Testis (tissue), 5 donors: ENCODE results near the gene USP17L15. TPM values are rescaled to one million over a fixed set of nuclear protein-coding genes. Genes with fewer than 3 reads are reported as not detected.
"Not testable (repeated sequence)": the region's sequence is repeated elsewhere in the genome, so short reads cannot be mapped to it uniquely, and the experiment has no call there.

Experiments used
- DNase-seq: peaks from one replicate; pipeline ENCODE4 v3.0.0-alpha.2; 2019
- H3K27ac ChIP-seq, 2 donors: fragments of 200-600 bp; sonication (generic); one replicate each; pipeline ENCODE4 v1.5.1; 2019
- H3K27me3 ChIP-seq: fragments of 200-600 bp; sonication (generic); one replicate; pipeline ENCODE4 v1.5.1; 2019
- H3K36me3 ChIP-seq: fragments of 200-600 bp; sonication (generic); one replicate; pipeline ENCODE4 v1.5.1; 2017; ENCODE audit warnings: low read depth; ENCODE audit errors: missing control alignments
- H3K4me1 ChIP-seq: fragments of 200-600 bp; sonication (generic); one replicate; pipeline ENCODE4 v1.5.1; 2019
- H3K4me3 ChIP-seq, 2 donors: fragments of 200-600 bp; sonication (generic); one replicate each; pipeline ENCODE4 v1.5.1; 2017 to 2019
- H3K9me3 ChIP-seq: fragments of 200-600 bp; sonication (generic); one replicate; pipeline ENCODE4 v1.5.1; 2017
- WGBS, 2 donors: methylation state at CpG; one replicate each; pipeline ENCODE4 v1.1.5; 2018; 5-methylcytosine and 5-hydroxymethylcytosine counted together
- intact Hi-C: fragments of 100-400 bp; cut with DNase I; formaldehyde crosslinking; loops from one replicate; pipeline ENCODE4 v1.15.1; 2023; ENCODE audit warnings: low total_unique reads
- long read RNA-seq, 2 donors: transcript quantifications; one replicate each; lab custom pipeline, GENCODE V29; 2026
- polyA plus RNA-seq: library from polyadenylated mRNA; stranded (reverse); fragments of 350-450 nt; fragmentation: Illumina TruSeq; extraction: RNeasy Lipid Tissue Mini Kit (QIAGEN cat#74804); gene quantifications from one replicate; pipeline ENCODE4 v1.2.3, GENCODE V29; 2014; ENCODE audit warnings: low read depth, low replicate concordance; ENCODE audit not compliant: insufficient read depth
- total RNA-seq, 2 donors: library from RNA; depleted of rRNA; stranded (reverse); fragments of >200 nt; gene quantifications; one replicate each; pipeline ENCODE4 v1.2.3, GENCODE V29; 2016

Gene USP17L15, protein sequence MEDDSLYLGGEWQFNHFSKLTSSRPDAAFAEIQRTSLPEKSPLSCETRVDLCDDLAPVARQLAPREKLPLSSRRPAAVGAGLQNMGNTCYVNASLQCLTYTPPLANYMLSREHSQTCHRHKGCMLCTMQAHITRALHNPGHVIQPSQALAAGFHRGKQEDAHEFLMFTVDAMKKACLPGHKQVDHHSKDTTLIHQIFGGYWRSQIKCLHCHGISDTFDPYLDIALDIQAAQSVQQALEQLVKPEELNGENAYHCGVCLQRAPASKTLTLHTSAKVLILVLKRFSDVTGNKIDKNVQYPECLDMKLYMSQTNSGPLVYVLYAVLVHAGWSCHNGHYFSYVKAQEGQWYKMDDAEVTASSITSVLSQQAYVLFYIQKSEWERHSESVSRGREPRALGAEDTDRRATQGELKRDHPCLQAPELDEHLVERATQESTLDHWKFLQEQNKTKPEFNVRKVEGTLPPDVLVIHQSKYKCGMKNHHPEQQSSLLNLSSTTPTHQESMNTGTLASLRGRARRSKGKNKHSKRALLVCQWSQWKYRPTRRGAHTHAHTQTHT
- total RNA-seq: not detected
- polyA plus RNA-seq: not detected
- long read RNA-seq, donor 1: 0 reads
- long read RNA-seq, donor 2: 0 reads

DNA sequence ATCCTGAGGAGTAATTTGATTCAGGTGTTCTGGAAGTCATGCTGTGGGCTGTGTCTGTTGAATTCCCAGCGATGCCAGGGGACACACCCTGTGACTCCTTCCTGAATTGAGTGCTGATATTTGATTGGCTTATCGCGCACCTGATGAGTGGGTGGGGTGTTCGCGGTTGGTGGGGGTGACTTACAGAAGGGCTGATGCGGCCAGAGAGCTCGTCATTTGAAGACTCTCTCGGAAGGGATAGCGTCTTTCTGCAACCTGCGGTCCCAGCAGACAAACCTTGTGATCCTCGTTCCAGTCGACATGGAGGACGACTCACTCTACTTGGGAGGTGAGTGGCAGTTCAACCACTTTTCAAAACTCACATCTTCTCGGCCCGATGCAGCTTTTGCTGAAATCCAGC is at the start of gene USP17L15:
Gene USP17L15 (plus strand): TSS at position 301 of the 400 bp plus-strand sequence. CDS start 0 bp downstream, at position 301.
- H3K9me3 ChIP-seq, H3K4me1 ChIP-seq, DNase-seq, H3K27me3 ChIP-seq, H3K4me3 ChIP-seq, H3K36me3 ChIP-seq, H3K27ac ChIP-seq, intact Hi-C loops: not testable (repeated sequence)
- WGBS, 2 donors: no CpG with 5 or more reads among the region's 15 CpGs

GRCh38 chr4:9210357-9210756 is 23.8 kb upstream of the USP17L15 start, which contains the start of gene USP17L10:
USP17L10 (plus strand) TSS chr4:9210657; CDS start chr4:9210657, 0 bp downstream.
- H3K27me3 ChIP-seq, H3K4me3 ChIP-seq, H3K27ac ChIP-seq, intact Hi-C loops, DNase-seq, H3K9me3 ChIP-seq, H3K36me3 ChIP-seq, H3K4me1 ChIP-seq: not testable (repeated sequence)
- WGBS, 2 donors: no CpG with 5 or more reads among the region's 13 CpGs

DNA sequence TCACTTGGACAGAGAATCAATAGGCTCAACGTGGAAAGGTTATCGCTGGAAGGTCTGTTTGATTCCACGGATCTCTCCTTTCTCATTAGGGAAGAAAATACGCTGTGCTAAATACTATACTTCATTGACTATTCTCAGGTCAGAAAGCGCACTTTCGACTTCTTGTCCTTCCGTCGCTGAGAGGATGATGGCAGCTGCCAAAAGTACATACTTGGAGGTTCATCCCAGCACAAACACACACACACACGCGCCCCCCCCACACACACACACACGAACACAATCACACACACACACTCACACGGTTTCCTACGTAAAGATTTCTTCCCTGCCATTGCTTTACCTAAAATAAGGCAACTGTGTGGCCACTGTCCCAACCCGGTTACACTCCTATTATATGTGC is 19.5 kb upstream of the USP17L15 start:
- DNase-seq, H3K4me3 ChIP-seq, H3K27ac ChIP-seq, H3K27me3 ChIP-seq, H3K9me3 ChIP-seq, intact Hi-C loops, H3K36me3 ChIP-seq, H3K4me1 ChIP-seq: not testable (repeated sequence)
- 56 to 62% methylated on average over 9 to 10 of the region's 14 CpGs for WGBS, 2 donors

- H3K4me3 ChIP-seq, H3K36me3 ChIP-seq, DNase-seq, H3K4me1 ChIP-seq, H3K27ac ChIP-seq, H3K9me3 ChIP-seq, intact Hi-C loops, H3K27me3 ChIP-seq: not testable (repeated sequence)
- no CpG with 5 or more reads among the region's 14 CpGs for WGBS, 2 donors
Measured at GRCh38 chr4:9215105-9215504, 19.1 kb upstream of the USP17L15 start, which contains the start of gene USP17L11. USP17L11 (plus strand) TSS chr4:9215405; CDS start chr4:9215405, 0 bp downstream.

DNA sequence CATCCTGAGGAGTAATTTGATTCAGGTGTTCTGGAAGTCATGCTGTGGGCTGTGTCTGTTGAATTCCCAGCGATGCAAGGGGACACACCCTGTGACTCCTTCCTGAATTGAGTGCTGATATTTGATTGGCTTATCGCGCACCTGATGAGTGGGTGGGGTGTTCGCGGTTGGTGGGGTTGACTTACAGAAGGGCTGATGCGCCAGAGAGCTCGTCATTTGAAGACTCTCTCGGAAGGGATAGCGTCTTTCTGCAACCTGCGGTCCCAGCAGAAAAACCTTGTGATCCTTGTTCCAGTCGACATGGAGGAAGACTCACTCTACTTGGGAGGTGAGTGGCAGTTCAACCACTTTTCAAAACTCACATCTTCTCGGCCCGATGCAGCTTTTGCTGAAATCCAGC is 14.3 kb upstream of the USP17L15 start, which contains the start of gene USP17L12:
Gene USP17L12 (plus strand): TSS at position 301 of the 400 bp plus-strand sequence. CDS start 0 bp downstream, at position 301.
- H3K4me1 ChIP-seq, H3K9me3 ChIP-seq, H3K4me3 ChIP-seq, H3K27ac ChIP-seq, H3K27me3 ChIP-seq, DNase-seq, intact Hi-C loops, H3K36me3 ChIP-seq: not testable (repeated sequence)
- WGBS, 2 donors: no CpG with 5 or more reads among the region's 13 CpGs

DNA sequence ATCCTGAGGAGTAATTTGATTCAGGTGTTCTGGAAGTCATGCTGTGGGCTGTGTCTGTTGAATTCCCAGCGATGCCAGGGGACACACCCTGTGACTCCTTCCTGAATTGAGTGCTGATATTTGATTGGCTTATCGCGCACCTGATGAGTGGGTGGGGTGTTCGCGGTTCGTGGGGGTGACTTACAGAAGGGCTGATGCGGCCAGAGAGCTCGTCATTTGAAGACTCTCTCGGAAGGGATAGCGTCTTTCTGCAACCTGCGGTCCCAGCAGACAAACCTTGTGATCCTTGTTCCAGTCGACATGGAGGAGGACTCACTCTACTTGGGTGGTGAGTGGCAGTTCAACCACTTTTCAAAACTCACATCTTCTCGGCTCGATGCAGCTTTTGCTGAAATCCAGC is 9.6 kb upstream of the USP17L15 start, which contains the start of gene USP17L13:
Gene USP17L13 (plus strand): TSS at position 301 of the 400 bp plus-strand sequence. CDS start 0 bp downstream, at position 301.
- H3K27me3 ChIP-seq, H3K27ac ChIP-seq, H3K36me3 ChIP-seq, intact Hi-C loops, DNase-seq, H3K4me1 ChIP-seq, H3K4me3 ChIP-seq, H3K9me3 ChIP-seq: not testable (repeated sequence)
- no CpG with 5 or more reads among the region's 14 CpGs for WGBS, 2 donors

GRCh38 chr4:9230249-9230648 is 3.9 kb upstream of the USP17L15 start:
- H3K27me3 ChIP-seq, H3K27ac ChIP-seq, H3K9me3 ChIP-seq, intact Hi-C loops, H3K4me1 ChIP-seq, DNase-seq, H3K4me3 ChIP-seq, H3K36me3 ChIP-seq: not testable (repeated sequence)
- WGBS, 2 donors: 82% methylated on average over 5 of the region's 8 CpGs; no CpG with 5 or more reads in 1 of the 2 donors

GRCh38 chr4:9238461-9238860 is 4.3 kb downstream of the USP17L15 start:
- H3K4me1 ChIP-seq, H3K36me3 ChIP-seq, H3K27me3 ChIP-seq, H3K27ac ChIP-seq, H3K9me3 ChIP-seq, H3K4me3 ChIP-seq, intact Hi-C loops: not testable (repeated sequence)
- no CpG with 5 or more reads among the region's 12 CpGs for WGBS, 2 donors
- peak; percentile 10 for DNase-seq

DNA sequence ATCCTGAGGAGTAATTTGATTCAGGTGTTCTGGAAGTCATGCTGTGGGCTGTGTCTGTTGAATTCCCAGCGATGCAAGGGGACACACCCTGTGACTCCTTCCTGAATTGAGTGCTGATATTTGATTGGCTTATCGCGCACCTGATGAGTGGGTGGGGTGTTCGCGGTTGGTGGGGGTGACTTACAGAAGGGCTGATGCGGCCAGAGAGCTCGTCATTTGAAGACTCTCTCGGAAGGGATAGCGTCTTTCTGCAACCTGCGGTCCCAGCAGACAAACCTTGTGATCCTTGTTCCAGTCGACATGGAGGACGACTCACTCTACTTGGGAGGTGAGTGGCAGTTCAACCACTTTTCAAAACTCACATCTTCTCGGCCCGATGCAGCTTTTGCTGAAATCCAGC is 9.4 kb downstream of the USP17L15 start, which contains the start of gene USP17L17:
Gene USP17L17 (plus strand): TSS at position 301 of the 400 bp plus-strand sequence. CDS start 0 bp downstream, at position 301.
- H3K27me3 ChIP-seq, intact Hi-C loops, H3K36me3 ChIP-seq, H3K4me3 ChIP-seq, H3K27ac ChIP-seq, H3K9me3 ChIP-seq, H3K4me1 ChIP-seq, DNase-seq: not testable (repeated sequence)
- WGBS, 2 donors: 83% methylated on average over 14 of the region's 14 CpGs; no CpG with 5 or more reads in 1 of the 2 donors

DNA sequence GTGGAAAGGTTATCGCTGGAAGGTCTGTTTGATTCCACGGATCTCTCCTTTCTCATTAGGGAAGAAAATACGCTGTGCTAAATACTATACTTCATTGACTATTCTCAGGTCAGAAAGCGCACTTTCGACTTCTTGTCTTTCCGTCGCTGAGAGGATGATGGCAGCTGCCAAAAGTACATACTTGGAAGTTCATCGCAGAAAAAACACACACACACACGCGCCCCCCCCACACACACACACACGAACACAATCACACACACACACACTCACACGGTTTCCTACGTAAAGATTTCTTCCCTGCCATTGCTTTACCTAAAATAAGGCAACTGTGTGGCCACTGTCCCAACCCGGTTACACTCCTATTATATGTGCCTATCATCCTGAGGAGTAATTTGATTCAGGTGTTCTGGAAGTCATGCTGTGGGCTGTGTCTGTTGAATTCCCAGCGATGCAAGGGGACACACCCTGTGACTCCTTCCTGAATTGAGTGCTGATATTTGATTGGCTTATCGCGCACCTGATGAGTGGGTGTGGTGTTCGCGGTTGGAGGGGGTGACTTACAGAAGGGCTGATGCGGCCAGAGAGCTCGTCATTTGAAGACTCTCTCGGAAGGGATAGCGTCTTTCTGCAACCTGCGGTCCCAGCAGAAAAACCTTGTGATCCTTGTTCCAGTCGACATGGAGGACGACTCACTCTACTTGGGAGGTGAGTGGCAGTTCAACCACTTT is 13.9 kb downstream of the USP17L15 start, which contains the start of gene USP17L18:
Gene USP17L18 (plus strand): TSS at position 678 of the 728 bp plus-strand sequence. CDS start 0 bp downstream, at position 678.
- H3K27me3 ChIP-seq, H3K36me3 ChIP-seq, H3K4me3 ChIP-seq, H3K9me3 ChIP-seq, intact Hi-C loops, H3K4me1 ChIP-seq, H3K27ac ChIP-seq: not testable (repeated sequence)
- DNase-seq: peak; percentile 13
- WGBS, 2 donors: 50 to 55% methylated on average over 9 to 11 of the region's 26 CpGs

DNA sequence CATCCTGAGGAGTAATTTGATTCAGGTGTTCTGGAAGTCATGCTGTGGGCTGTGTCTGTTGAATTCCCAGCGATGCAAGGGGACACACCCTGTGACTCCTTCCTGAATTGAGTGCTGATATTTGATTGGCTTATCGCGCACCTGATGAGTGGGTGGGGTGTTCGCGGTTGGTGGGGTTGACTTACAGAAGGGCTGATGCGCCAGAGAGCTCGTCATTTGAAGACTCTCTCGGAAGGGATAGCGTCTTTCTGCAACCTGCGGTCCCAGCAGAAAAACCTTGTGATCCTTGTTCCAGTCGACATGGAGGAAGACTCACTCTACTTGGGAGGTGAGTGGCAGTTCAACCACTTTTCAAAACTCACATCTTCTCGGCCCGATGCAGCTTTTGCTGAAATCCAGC is 18.9 kb downstream of the USP17L15 start, which contains the start of gene USP17L19:
Gene USP17L19 (plus strand): TSS at position 301 of the 400 bp plus-strand sequence. CDS start 0 bp downstream, at position 301.
- H3K27me3 ChIP-seq, DNase-seq, H3K4me1 ChIP-seq, H3K9me3 ChIP-seq, intact Hi-C loops, H3K36me3 ChIP-seq, H3K27ac ChIP-seq, H3K4me3 ChIP-seq: not testable (repeated sequence)
- no CpG with 5 or more reads among the region's 13 CpGs for WGBS, 2 donors
